Sigmoid colon (tissue), 7 donors: ENCODE measurements around the gene TBCK. TPM values are rescaled to one million over a fixed set of nuclear protein-coding genes. Genes with fewer than 3 reads are reported as not detected.

Experiments used
- DNase-seq: peaks from one replicate; pipeline ENCODE4 v3.0.0-alpha.2; 2019
- H3K27ac ChIP-seq, 4 donors: fragments of 200-600 bp; sonication (generic); one replicate each; pipeline ENCODE4 v1.5.1; 2016 to 2019; ENCODE audit warnings: mild to moderate bottlenecking in 1 of 4
- H3K27me3 ChIP-seq, 3 donors: fragments of 200-600 bp; sonication (generic); one replicate each; pipeline ENCODE4 v1.5.1; 2019; ENCODE audit warnings: mild to moderate bottlenecking in 1 of 3
- H3K36me3 ChIP-seq, 4 donors: fragments of 200-600 bp; sonication (generic); one replicate each; pipeline ENCODE4 v1.5.1; 2016 to 2019
- H3K4me1 ChIP-seq, 4 donors: fragments of 200-600 bp; sonication (generic); one replicate each; pipeline ENCODE4 v1.5.1; 2017 to 2019
- H3K4me3 ChIP-seq, 4 donors: fragments of 200-600 bp; sonication (generic); one replicate each; pipeline ENCODE4 v1.5.1; 2017 to 2019; ENCODE audit warnings: mild to moderate bottlenecking in 2 of 4, moderate library complexity in 1 of 4
- H3K9me3 ChIP-seq, 4 donors: fragments of 200-600 bp in 3 of 4; sonication (generic) in 3 of 4; one replicate each; pipeline versions ENCODE4 v1.5.1 to v1.6.1; 2013 to 2019
- EP300 ChIP-seq, 4 donors: sonication (generic); formaldehyde crosslinking; IDR thresholded peaks; one replicate each; pipeline ENCODE4 v1.6.1; 2017; ENCODE audit warnings: antibody characterized with exemption in 4 of 4
- POLR2A ChIP-seq, 2 donors: fragments of 450-650 bp; IDR thresholded peaks; one replicate each; pipeline ENCODE4 v1.6.1; 2016; ENCODE audit warnings: antibody characterized with exemption in 2 of 2, mild to moderate bottlenecking in 2 of 2, moderate library complexity in 2 of 2
- POLR2AphosphoS5 ChIP-seq, 4 donors: sonication (generic); formaldehyde crosslinking; IDR thresholded peaks; one replicate each; pipeline ENCODE4 v1.6.1; 2017; ENCODE audit warnings: antibody characterized with exemption in 4 of 4
- WGBS, 2 donors: extraction: QIAGEN DNeasy Blood & Tissue Kit; methylation state at CpG; one replicate each; pipeline ENCODE4 v1.1.7; 2013; 5-methylcytosine and 5-hydroxymethylcytosine counted together
- intact Hi-C: fragments of 100-400 bp; cut with DNase I; formaldehyde crosslinking; loops from one replicate; pipeline ENCODE4 v1.15.1; 2023
- polyA plus RNA-seq, 3 donors: library from polyadenylated mRNA; stranded (reverse); fragments of 200-250 nt; gene quantifications; one replicate each; pipeline ENCODE4 v1.2.3, GENCODE V29; 2013
- total RNA-seq, 4 donors: library from RNA; depleted of rRNA; stranded (reverse); fragments of >200 nt; gene quantifications; one replicate each; pipeline ENCODE4 v1.1.0, GENCODE V29; 2016
- TF ChIP-seq, protein P1 (sequence below), 4 experiments: fragments of 450-650 bp in 3 of 4; fragments of 200-600 bp in 1 of 4; IDR thresholded peaks; one replicate each; pipeline ENCODE4 v1.5.1; 2016 to 2019; ENCODE audit warnings: antibody characterized with exemption in 4 of 4, mild to moderate bottlenecking in 3 of 4, moderate library complexity in 2 of 4
- donor health status: healthy with polysubstance abuse.
- donor health status: Bipolar disorder and iron deficiency.
- donor health status: healthy.

TBCK gene
- total and polyA plus RNA-seq, 7 donors = 4.8 to 43.5 (median 26.3) TPM

DNA sequence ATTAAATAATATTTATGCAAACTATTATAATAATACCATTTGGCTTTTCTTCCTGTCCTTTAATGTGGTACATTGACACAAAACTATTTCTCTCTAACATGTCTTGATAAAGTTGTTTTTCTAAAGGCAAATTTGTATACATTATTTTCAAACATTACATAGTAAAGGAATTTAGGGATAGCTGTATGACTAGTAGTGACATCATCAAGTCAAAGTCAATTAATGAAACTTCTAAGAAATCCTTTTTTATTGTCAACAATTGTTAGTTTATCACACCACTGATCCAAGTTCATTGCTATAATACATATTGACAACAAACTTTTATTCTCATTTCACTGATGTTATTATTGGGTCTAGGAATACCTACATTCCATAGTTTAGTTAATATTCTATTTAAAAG lies 68.4 kb downstream of the TBCK start:
- intact Hi-C loops = no loop called here
- no peak overlapping the region for H3K27ac ChIP-seq
- no peaks in the 10 kb centered on the region for H3K4me1 ChIP-seq
- no peaks in the 10 kb centered on the region for H3K27me3 ChIP-seq
- no peaks in the 10 kb centered on the region for H3K9me3 ChIP-seq
- H3K4me3 ChIP-seq = no peak overlapping the region
- DNase-seq = no peak
- TF ChIP-seq EP300 (IDR thresholded peaks at IDR 0.05) = no peak
- TF ChIP-seq, protein P1, sequence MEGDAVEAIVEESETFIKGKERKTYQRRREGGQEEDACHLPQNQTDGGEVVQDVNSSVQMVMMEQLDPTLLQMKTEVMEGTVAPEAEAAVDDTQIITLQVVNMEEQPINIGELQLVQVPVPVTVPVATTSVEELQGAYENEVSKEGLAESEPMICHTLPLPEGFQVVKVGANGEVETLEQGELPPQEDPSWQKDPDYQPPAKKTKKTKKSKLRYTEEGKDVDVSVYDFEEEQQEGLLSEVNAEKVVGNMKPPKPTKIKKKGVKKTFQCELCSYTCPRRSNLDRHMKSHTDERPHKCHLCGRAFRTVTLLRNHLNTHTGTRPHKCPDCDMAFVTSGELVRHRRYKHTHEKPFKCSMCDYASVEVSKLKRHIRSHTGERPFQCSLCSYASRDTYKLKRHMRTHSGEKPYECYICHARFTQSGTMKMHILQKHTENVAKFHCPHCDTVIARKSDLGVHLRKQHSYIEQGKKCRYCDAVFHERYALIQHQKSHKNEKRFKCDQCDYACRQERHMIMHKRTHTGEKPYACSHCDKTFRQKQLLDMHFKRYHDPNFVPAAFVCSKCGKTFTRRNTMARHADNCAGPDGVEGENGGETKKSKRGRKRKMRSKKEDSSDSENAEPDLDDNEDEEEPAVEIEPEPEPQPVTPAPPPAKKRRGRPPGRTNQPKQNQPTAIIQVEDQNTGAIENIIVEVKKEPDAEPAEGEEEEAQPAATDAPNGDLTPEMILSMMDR (IDR thresholded peaks at IDR 0.05) = no peak
- TF ChIP-seq POLR2A (IDR thresholded peaks at IDR 0.05) = no peak
- TF ChIP-seq POLR2AphosphoS5 (IDR thresholded peaks at IDR 0.05) = no peak
- H3K36me3 ChIP-seq = peaks cover 0 to 63% (median 7%) of the 10 kb centered on the region in 4 donors

DNA sequence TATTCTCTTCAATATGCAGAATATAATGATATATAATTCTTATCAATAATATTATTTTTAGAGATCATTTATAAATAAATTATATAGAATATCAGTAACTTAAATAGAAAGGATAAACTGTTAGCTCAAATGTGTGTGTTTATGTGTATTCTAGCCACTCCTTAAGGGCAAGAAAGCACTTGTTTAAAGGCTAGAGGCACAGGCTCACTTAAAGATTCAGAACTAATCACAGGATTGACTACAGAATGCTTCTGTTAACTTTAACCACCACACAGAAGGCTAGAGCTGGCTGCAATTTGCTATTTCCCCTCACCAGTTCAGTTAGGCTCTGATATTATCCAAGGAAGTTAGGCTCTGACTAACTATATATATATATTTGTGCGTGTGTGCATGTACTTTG lies 69.6 kb downstream of the TBCK start:
- 90 to 100% methylated on average over 1 of the region's 1 CpG for WGBS, 2 donors
- Histone ChIP-seq H3K9me3 (no peaks in the 10 kb centered on the region), H3K36me3 (peaks cover 0 to 63% (median 7%) of the 10 kb centered on the region in 4 donors), H3K27ac (no peak overlapping the region), H3K4me1 (no peaks in the 10 kb centered on the region), H3K27me3 (no peaks in the 10 kb centered on the region), H3K4me3 (no peak overlapping the region)
- intact Hi-C loops = no loop called here
- DNase-seq = no peak
- TF ChIP-seq, protein P1 (IDR thresholded peaks at IDR 0.05) = no peak
- TF ChIP-seq POLR2AphosphoS5 (IDR thresholded peaks at IDR 0.05) (no peak), EP300 (IDR thresholded peaks at IDR 0.05) (no peak), POLR2A (IDR thresholded peaks at IDR 0.05) (no peak)

DNA sequence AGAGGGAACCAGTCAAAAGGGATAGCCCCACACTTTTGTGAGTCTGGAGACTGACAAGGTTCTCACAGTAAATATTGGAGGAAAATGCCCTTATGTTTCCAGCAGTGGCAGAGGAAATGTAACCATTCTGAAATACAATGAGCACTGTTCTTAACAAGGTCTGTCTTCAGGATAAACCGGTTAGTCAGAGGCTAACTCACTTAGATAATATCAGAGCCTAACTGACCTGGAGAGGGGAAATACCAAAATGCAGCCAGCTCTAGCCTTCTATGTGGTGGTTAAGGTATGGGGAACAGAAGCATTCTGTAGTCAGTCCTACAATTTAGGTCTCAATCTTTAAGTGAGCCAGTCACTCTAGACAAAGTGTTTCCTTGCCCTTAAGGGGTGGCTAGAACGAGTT lies 70.8 kb downstream of the TBCK start:
- no peak for TF ChIP-seq POLR2AphosphoS5 (IDR thresholded peaks at IDR 0.05)
- TF ChIP-seq, protein P1 (IDR thresholded peaks at IDR 0.05) = no peak
- TF ChIP-seq EP300 (IDR thresholded peaks at IDR 0.05) = no peak
- no peak for TF ChIP-seq POLR2A (IDR thresholded peaks at IDR 0.05)
- H3K4me1 ChIP-seq = no peaks in the 10 kb centered on the region
- H3K4me3 ChIP-seq = no peak overlapping the region
- no peak overlapping the region for H3K27ac ChIP-seq
- no peaks in the 10 kb centered on the region for H3K27me3 ChIP-seq
- no peaks in the 10 kb centered on the region for H3K9me3 ChIP-seq
- 79 to 86% methylated on average over 2 of the region's 2 CpGs for WGBS, 2 donors
- intact Hi-C loops = no loop called here
- no peak for DNase-seq
- H3K36me3 ChIP-seq = peaks cover 0 to 52% (median 5%) of the 10 kb centered on the region in 4 donors

DNA sequence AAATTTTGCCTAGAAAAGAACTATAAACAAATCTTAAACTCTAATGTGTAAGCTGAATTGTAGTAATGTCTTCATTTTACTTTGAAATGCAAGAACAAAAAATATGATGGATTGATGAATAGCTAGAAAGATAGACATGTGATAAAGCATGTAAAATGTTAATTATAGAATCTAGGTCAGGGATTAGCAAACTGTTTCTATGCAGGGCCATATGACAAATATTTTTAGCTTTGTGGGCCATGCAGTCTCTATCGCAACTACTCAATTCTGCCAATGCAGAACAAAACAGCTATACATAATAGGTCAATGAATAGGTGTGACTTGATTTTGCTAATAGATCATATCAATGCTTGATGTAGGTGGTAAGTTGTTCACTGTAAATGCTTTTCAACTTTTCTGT lies 75.3 kb downstream of the TBCK start:
- Histone ChIP-seq H3K4me3 (no peak overlapping the region), H3K27ac (no peak overlapping the region), H3K9me3 (no peaks in the 10 kb centered on the region), H3K36me3 (peaks cover 0 to 17% (median 3%) of the 10 kb centered on the region in 4 donors), H3K4me1 (no peaks in the 10 kb centered on the region), H3K27me3 (no peaks in the 10 kb centered on the region)
- no peak for TF ChIP-seq POLR2AphosphoS5 (IDR thresholded peaks at IDR 0.05)
- TF ChIP-seq, protein P1 (IDR thresholded peaks at IDR 0.05) = no peak
- no peak for TF ChIP-seq EP300 (IDR thresholded peaks at IDR 0.05)
- no peak for TF ChIP-seq POLR2A (IDR thresholded peaks at IDR 0.05)
- 98 to 100% methylated on average over 1 of the region's 1 CpG for WGBS, 2 donors
- no peak for DNase-seq
- intact Hi-C loops = no loop called here

DNA sequence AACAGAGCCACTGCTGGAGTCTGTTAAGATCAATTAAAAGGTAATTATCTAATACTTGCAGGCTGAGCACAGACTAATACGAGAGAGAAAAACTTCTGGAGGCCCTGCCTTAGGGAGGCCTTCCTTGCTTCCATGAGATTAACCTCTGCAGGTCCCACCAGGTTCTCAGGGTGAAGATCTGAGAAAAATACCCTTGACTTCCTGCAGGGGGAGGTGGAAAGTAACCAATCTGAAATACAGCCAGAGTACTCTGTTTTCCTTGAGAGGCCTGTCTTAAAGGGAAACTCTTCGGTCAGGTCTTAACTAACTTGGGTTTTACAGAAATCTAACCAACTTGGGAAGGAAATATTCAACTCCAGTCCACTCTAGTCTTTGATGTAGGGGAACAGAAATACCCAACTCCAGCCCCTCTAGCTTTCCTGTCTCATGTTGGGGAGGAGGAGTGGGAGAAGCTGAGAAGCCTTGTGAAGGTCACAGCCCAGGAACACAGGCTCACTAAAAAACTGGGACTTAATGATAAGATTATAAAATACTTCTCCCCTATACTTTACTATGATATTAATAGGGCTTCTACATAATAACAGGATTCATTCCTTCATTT lies 77.1 kb downstream of the TBCK start:
- H3K4me1 ChIP-seq = no peaks in the 10 kb centered on the region
- TF ChIP-seq POLR2A (IDR thresholded peaks at IDR 0.05) = no peak
- TF ChIP-seq, protein P1 (IDR thresholded peaks at IDR 0.05) = peak in 3 of 4 experiments; percentile 18 to 46 (median 23)
- 30 to 66% methylated on average over 2 of the region's 2 CpGs for WGBS, 2 donors
- peaks cover 0 to 32% (median 6%) of the 10 kb centered on the region in 4 donors for H3K36me3 ChIP-seq
- no peaks in the 10 kb centered on the region for H3K27me3 ChIP-seq
- no peaks in the 10 kb centered on the region for H3K9me3 ChIP-seq
- no peak overlapping the region for H3K4me3 ChIP-seq
- no peak for DNase-seq
- H3K27ac ChIP-seq = no peak overlapping the region
- intact Hi-C loops = loop anchor here (10.0 kb wide), 1 partner anchor 96 kb away; no protein-coding TSS in a partner anchor
